GM19324 (cell line): ENCODE data around the gene FAM170B.

ENCODE experiments used
- ATAC-seq: cut with Tn5 transposase; IDR thresholded peaks from one replicate; pipeline ENCODE4 v1.9.1; 2021; ENCODE audit warnings: mild to moderate bottlenecking, moderate library complexity; ENCODE audit not compliant: unreplicated experiment, low FRiP score

Gene FAM170B

GRCh38 chr10:49170632-49171325, 37.0 kb upstream of the FAM170B start:
- no peak for ATAC-seq

GRCh38 chr10:49169776-49170175, 36.0 kb upstream of the FAM170B start:
- ATAC-seq = no peak

DNA sequence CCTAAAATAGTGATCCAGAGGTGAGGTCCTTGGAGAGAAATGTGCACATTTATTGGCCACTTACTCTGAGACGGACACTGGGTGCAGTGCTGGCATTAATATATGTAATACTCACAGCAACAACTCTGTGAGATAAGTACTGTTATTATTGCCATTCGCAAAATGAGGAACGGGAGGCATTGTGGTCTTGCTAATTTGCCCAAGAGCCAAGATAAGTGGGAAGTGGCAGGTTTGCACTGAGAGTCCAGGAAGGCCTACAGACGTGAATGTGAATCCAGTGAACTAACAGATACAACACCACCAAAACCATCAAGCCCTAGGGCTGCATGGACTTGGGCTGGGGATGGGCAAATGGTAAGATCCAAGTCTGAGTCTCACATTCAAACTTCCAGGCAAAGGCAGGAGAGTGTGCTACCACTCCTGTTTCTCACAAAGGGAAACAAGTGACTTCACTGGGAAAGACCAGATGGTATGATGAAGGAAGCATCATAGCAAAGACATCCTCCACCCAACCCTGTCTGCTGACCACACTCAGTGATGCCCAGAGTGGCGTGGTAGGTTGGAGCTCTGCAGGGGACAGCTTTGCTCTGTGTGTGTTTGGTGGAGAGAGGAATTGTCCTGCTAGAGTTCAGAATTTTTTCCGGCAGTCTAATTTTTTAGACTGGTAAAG, 35.1 kb upstream of the FAM170B start:
- ATAC-seq = no peak

DNA sequence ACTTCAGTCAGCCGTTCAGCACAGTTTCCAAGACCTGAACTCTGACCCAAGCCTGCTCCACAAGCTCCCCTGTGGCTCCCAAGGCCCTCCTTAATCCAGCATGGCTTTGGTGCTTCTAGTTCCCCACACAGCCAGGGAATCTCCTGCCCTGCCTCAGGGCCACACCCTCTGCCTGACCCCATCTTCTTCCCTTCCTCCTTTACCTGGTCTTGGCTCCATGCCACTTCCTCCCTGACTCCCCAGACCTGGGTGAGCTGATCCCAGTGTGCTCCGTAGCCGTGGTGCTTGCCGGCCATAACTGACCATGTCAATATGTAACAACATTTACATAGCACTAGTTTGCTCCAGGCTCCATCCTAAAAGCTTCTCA, 34.3 kb upstream of the FAM170B start:
- no peak for ATAC-seq

DNA sequence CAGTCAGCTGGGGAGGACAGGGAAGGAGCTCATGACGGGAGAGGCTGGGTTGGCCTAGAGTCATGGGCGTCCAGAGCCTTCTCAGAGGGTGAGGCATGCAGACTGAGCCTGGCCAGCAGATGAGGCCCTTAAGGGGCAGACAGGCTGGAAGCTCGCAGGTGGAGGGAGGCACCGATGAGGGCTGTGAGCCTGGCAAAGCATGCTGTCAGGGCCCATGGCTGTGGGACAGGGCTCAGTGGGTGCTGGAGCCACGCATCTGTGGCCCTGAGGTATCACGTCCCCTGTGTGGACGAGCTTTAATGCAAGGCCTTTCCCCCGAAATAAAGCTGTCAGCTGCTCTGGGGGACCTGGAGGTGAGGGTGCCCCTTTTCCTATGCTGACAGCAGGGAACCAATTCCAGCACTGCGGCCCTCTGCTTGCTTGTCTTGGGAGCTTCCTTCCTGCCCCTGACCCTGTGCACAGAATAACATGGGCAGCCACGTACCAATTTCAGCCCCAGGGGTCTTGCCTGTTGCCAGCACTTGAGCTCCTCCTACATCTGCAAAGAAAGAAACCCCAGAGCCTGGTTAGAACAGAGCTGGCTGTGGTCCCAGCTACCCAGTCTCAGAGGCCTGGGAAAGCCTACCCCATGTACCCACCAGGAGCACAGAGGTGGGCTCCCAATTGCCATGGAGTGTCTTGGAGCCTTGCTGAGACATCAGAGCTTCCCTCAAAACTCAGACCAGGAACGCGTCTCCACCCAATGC, 33.8 kb upstream of the FAM170B start:
- no peak for ATAC-seq

DNA sequence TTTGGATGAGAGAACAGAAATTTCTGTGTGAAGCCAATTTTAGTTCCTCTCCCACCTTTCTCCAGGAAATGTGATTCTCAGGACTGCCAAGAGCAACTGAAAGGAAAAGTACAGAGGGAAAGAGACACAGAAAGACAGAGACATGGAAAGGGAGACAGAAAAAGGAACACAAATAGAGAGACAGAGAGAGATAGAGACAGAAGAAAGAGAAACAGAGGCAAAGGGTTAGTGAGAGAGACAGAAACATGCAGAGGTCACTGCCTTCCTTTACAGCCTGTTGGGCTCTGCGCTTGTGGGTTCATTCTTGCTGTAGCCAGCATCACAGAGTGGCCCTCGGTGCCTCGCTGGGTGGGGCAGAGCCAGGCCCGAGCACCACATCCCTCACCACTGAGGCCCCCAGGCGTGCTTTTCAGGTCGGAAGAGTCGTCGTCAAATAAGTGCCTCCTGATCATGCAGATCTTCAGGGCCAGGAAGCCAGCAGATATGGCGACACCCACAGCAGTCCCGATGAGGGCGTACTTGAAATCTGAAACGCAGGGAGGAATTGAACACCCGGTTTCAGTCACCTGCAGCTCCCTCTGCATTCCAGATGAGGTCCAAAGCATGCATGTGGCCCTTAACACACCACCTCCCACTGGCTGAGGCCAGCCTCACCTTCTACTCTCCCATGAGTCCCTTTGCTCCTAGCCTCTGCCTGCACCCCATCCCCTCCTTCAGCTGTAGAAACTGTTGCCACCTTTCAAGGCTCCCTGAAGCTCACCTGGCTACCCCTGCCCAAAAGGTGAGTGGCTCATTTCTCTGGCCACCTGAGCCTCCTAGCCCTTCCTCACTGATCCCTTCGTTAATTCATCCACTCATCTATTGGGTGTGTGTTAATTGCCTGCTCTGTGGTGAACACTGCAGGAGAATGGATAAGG, 32.9 kb upstream of the FAM170B start:
- ATAC-seq = no peak

DNA sequence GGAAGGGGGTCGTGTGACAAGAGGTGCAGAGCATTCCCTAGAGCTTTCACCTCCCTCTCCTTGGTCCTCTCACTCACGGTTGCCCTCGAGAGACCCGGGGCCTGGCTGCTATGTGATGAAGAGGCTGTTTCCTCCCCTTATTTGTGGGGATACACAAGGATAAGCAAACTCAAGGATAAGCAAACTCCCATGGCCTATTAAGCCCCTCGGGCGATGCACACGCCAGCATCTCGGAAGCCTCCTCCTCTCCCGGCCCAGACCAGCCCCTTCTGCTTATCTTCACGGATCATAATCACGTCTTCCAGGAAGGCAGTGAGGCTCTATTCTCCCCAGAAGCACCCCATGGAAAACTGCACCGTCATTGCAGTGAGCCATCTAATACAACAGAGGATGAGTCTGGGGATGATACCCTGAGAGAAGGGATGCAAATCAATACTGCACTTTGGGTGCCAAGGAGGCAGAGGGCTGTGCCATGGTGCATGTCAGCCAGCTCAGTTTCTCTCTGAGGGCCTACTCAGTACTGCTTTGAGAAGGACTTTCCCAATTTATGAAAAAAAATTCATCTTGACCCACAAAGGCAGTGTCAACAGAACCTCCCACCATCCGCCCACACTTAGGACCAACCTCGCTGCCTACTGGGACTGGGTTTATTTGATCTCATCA, 32.1 kb upstream of the FAM170B start:
- ATAC-seq = no peak

DNA sequence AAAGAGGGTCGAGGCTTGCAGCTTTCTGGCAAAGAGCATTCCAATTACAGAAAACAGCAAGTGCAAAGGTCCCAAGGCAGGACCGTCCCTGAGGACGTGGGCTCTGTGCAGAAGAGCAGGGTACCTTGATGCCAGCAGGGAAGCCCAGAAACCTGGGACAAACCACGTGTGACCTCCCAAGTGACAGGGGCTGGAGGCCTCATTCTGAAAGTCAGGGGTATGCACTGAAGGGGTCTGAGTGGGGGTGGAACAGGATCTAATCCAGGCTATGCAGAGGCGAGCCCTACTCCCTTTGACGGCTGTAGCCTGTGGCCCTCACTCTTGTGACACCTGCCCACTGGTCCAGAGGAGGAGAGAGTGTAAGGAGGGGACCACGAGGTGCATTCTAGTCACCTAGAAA, 31.4 kb upstream of the FAM170B start:
- ATAC-seq = no peak

GRCh38 chr10:49164559-49165188, 30.9 kb upstream of the FAM170B start:
- ATAC-seq = no peak

GRCh38 chr10:49163741-49164140, 29.9 kb upstream of the FAM170B start:
- no peak for ATAC-seq

GRCh38 chr10:49162761-49163310, 29.0 kb upstream of the FAM170B start:
- no peak for ATAC-seq

- ATAC-seq = no peak
These were observed 28.2 kb upstream of the FAM170B start for GRCh38 chr10:49162063-49162462.

- ATAC-seq = no peak
These were observed 27.7 kb upstream of the FAM170B start for GRCh38 chr10:49161411-49161997.

- ATAC-seq = no peak
These were observed 27.0 kb upstream of the FAM170B start for GRCh38 chr10:49160814-49161213.

DNA sequence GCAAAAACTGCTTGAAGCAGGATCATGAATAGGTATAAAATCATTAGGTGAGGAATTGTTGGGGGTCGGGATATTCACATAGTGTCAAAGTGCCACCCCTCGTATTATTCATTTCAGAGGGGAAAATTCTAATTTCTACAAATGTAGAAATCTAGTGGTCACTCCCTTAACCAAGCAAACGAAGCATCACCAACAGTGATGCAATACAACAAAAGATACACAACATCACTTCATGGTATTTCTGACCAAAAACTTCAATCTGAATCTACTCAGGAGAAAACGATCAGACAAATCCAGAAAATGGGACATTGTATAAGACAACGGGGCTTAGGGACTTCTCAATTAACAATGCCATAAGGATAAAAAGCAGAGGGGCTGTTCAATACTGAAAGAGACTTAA, 26.3 kb upstream of the FAM170B start:
- ATAC-seq = no peak

DNA sequence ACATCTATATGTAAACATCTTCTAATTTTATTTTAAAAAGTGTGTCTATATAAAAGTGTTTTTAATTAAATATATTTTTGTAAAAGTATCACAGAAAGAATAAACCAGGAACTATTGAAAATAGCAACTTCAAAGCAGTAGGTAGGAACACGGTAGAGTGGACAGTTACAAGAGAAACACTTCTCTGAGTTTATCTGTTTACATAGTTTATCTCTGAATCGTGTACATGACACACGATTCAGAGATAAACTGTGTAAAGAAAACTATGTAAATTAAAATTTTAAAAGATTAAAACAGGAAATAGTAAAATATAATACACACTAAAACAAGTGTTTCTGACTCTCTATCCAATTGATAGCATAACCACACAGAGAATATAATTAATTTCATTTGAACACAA, 25.1 kb upstream of the FAM170B start:
- no peak for ATAC-seq

DNA sequence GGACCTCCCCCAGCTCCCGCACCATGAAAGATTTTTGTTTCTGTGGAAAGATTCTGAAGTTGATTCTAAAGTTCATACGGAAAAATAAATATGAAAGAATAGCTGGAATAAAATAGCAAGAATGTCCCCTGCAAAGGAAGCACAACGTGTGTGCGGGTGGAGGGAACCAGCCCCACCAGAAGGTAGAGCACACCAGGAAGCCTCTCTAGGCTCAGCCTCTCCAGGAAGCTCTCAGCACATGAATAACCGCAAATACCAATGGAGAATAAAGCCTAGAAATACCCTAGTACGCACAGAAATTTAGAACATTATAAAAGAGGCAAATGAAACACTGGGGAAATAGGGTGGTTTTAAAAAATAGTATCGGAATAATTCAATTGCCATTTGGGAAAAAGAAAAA, 24.6 kb upstream of the FAM170B start:
- no peak for ATAC-seq

DNA sequence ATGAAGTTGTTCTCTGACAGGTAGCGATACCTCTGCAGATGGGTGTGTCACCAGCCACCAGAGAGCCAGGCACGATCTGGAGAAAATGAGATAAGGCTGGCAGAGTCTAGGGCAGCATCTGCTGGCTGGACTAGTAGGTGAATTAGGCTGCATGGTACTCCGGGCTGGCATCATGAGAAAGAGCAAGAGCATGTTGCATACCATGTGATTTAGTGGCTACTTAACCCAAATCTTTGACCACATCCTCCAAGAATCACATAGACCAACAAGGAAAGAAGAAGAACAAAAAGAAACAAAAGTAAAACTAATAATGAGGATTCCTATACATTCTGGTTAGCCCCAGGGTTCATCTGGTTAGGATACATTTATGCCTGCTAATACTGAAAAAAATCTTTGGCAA, 23.4 kb upstream of the FAM170B start:
- ATAC-seq = no peak

- ATAC-seq = no peak
These were observed 20.8 kb upstream of the FAM170B start for GRCh38 chr10:49154641-49155040.
